Transverse colon (tissue), 4 donors: ENCODE data around the gene ZYG11B. TPM values are rescaled to one million over a fixed set of nuclear protein-coding genes. Genes with fewer than 3 reads are reported as not detected.

Source experiments
- DNase-seq: peaks from one replicate; pipeline ENCODE4 v3.0.0-alpha.2; 2019
- H3K27ac ChIP-seq, 4 donors: fragments of 200-600 bp; sonication (generic); 2 replicates each; pipeline ENCODE4 v1.5.1; 2016 to 2018; ENCODE audit warnings: inconsistent platforms in 4 of 4
- H3K27me3 ChIP-seq: fragments of 200-600 bp; sonication (generic); 2 replicates; pipeline ENCODE4 v1.5.1; 2017; ENCODE audit warnings: inconsistent platforms
- H3K36me3 ChIP-seq, 4 donors: fragments of 200-600 bp; sonication (generic); 2 replicates each; pipeline ENCODE4 v1.5.1; 2017 to 2019; ENCODE audit warnings: inconsistent platforms in 4 of 4
- H3K4me1 ChIP-seq, 4 donors: fragments of 200-600 bp; sonication (generic); 2 replicates each; pipeline ENCODE4 v1.5.1; 2017 to 2020; ENCODE audit warnings: inconsistent platforms in 4 of 4
- H3K4me3 ChIP-seq, 4 donors: fragments of 200-600 bp; sonication (generic); 1 replicate in 1 of 4; 2 replicates in 3 of 4; pipeline versions ENCODE4 v1.5.1 to v1.6.1; 2017 to 2019; ENCODE audit warnings: inconsistent platforms in 4 of 4
- H3K9me3 ChIP-seq, 2 donors: fragments of 200-600 bp; sonication (generic); 2 replicates each; pipeline ENCODE4 v1.5.1; 2017 to 2019; ENCODE audit warnings: inconsistent platforms in 2 of 2
- EP300 ChIP-seq: sonication (generic); formaldehyde crosslinking; IDR thresholded peaks from one replicate; pipeline ENCODE4 v1.6.1; 2017; ENCODE audit warnings: antibody characterized with exemption, low read depth
- POLR2A ChIP-seq: fragments of 450-650 bp; IDR thresholded peaks from one replicate; pipeline ENCODE4 v1.6.1; 2016; ENCODE audit warnings: antibody characterized with exemption, mild to moderate bottlenecking, moderate library complexity
- POLR2AphosphoS5 ChIP-seq, 3 donors: sonication (generic); formaldehyde crosslinking; IDR thresholded peaks; one replicate each; pipeline ENCODE4 v1.6.1; 2016; ENCODE audit warnings: antibody characterized with exemption in 3 of 3
- WGBS, 2 donors: methylation state at CpG; one replicate each; pipeline ENCODE4 v1.1.5; 2018; ENCODE audit warnings: low coverage in 1 of 2; 5-methylcytosine and 5-hydroxymethylcytosine counted together
- in situ Hi-C, 4 donors: fragments of 200-750 bp; cut with MboI; loops; one replicate each; pipeline versions ENCODE4 v1.15.0 to v1.15.1; 2017; ENCODE audit warnings: low sequenced_read_pairs in 3 of 4, low pct_ligation_motif_present in 1 of 4, low pct_unique_long_range_greater_than_20kb in 1 of 4
- intact Hi-C: fragments of 100-400 bp; cut with DNase I; formaldehyde crosslinking; loops from one replicate; pipeline ENCODE4 v1.15.1; 2023; ENCODE audit warnings: low total_unique reads
- small RNA-seq, 4 donors: library from RNA; depleted of rRNA; stranded (forward); fragments of <200 nt; gene quantifications; one replicate each; pipeline ENCODE3, GENCODE V24; 2016
- total RNA-seq, 4 donors: library from RNA; depleted of rRNA; stranded (reverse); fragments of >200 nt; gene quantifications; one replicate each; pipeline ENCODE4 v1.1.0, GENCODE V29; 2016
- TF ChIP-seq, protein P1 (sequence below), 5 experiments: fragments of 200-600 bp in 3 of 5; fragments of 450-650 bp in 2 of 5; sonication (generic) in 3 of 5; IDR thresholded peaks; 1 replicate in 2 of 5; 2 replicates in 3 of 5; pipeline ENCODE4 v1.5.1; 2016 to 2017; ENCODE audit warnings: antibody characterized with exemption in 5 of 5, inconsistent platforms in 3 of 5, mild to moderate bottlenecking in 2 of 5, moderate library complexity in 1 of 5

Gene ZYG11B
- total RNA-seq, 4 donors from 2014 or later = 16.9 to 75.9 (median 45.2) TPM

DNA sequence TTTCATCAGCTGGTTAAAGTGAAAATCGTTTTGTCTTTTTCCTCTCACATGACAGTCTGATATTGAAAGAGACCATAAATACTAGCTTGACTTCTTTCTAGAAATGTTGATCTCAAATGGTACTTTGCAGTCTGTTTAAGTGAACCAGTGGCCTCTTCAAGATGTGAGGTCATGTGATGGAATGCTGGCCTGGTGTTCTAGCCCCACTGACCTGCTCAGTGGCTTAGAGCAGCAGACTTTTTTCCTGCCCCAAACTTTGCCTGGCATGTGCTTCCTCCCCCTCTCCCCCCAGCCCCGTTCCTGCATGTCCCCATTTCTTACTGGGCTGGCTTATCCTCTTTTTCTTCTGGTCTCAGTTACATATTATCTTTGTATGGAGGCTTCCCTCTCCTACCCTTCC is 150.6 kb downstream of the ZYG11B start:
- in situ Hi-C loops = no loop called here
- DNase-seq = no peak
- no peak overlapping the region for H3K4me3 ChIP-seq
- H3K9me3 ChIP-seq = no peaks in the 10 kb centered on the region
- no peaks in the 10 kb centered on the region for H3K27me3 ChIP-seq
- intact Hi-C loops = no loop called here
- no peak overlapping the region for H3K27ac ChIP-seq
- 61 to 66% methylated on average over 2 of the region's 2 CpGs for WGBS, 2 donors
- no peaks in the 10 kb centered on the region for H3K36me3 ChIP-seq
- no peaks in the 10 kb centered on the region for H3K4me1 ChIP-seq
- TF ChIP-seq POLR2AphosphoS5 (IDR thresholded peaks at IDR 0.05) (no peak), EP300 (no peak), POLR2A (no peak)
- TF ChIP-seq, protein P1, sequence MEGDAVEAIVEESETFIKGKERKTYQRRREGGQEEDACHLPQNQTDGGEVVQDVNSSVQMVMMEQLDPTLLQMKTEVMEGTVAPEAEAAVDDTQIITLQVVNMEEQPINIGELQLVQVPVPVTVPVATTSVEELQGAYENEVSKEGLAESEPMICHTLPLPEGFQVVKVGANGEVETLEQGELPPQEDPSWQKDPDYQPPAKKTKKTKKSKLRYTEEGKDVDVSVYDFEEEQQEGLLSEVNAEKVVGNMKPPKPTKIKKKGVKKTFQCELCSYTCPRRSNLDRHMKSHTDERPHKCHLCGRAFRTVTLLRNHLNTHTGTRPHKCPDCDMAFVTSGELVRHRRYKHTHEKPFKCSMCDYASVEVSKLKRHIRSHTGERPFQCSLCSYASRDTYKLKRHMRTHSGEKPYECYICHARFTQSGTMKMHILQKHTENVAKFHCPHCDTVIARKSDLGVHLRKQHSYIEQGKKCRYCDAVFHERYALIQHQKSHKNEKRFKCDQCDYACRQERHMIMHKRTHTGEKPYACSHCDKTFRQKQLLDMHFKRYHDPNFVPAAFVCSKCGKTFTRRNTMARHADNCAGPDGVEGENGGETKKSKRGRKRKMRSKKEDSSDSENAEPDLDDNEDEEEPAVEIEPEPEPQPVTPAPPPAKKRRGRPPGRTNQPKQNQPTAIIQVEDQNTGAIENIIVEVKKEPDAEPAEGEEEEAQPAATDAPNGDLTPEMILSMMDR (IDR thresholded peaks at IDR 0.05) = no peak

Small RNA genes lying within 50 kb of the gene (small RNA-seq; reads per million reads assigned to genes)
- gene RN7SL62P (0 reads per million in 4 donors), gene RNU2-30P (0 reads per million in 4 donors), gene RNU6-969P (0 reads per million in 4 donors)

Other genes starting within 250 kb of the ZYG11B start
- gene TUT4, start 173.4 kb upstream of the ZYG11B start, total RNA-seq = 10 to 100 TPM; 12.3 to 55.3 (median 27.4) TPM
- gene GPX7, start 124.1 kb upstream of the ZYG11B start, total RNA-seq = 10 to 100 TPM in 1 of 4 donors, 1 to 10 TPM in 3; 3.3 to 16.5 (median 5.6) TPM
- gene SHISAL2A, start 93.3 kb upstream of the ZYG11B start, total RNA-seq = 1 to 10 TPM in 2 of 4 donors, not detected in 2; 3.2 to 8.2 TPM
- 10 to 100 TPM in 2 of 4 donors, 1 to 10 TPM in 2; 2.2 to 12.7 (median 9.1) TPM for gene COA7, start 28.1 kb upstream of the ZYG11B start, total RNA-seq
- under 1 TPM in 1 of 4 donors, not detected in 3; 0.32 TPM for gene ZYG11A, start 116.3 kb downstream of the ZYG11B start, total RNA-seq
- gene ECHDC2, start 195.3 kb downstream of the ZYG11B start, total RNA-seq = 100 to 1,000 TPM; 129 to 622 (median 214) TPM
- 100 to 1,000 TPM; 114 to 311 (median 223) TPM for gene SCP2, start 200.8 kb downstream of the ZYG11B start, total RNA-seq